ENCODE measurements around the gene LEPR.

LEPR gene

DNA sequence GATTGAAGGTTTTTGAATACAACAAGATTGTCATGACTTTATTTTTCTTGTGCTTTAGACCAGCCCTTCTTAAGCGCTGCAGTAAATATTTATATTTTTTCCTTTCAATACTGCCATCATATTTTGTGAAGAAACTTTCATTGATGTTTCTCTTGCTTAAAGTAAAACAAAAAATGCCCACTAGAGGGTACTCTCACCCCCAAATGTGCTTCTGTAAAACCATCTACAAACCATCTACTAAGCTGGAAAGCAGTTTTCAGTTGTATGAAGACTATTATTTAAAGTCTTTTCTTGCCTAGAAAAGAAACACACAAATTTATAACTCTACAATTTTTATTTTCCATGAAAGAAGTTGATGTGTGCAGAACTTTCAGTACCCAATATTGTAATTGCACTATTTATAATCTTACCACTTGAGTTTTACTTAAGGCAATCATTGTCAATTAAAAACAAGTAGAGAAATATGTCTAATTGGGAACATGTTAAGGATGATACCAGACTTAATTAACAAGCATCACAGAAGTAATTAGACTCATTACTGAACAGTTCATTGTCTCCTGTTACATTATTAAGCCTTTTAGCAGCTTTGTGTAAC, 10.7 kb downstream of the LEPR start:
- H3K4me3 ChIP-seq (ENCODE audit: low read length), result no peak overlapping the region
- no peaks in the 10 kb centered on the region for H3K4me1 ChIP-seq (ENCODE audit: low read length)
- H3K27me3 ChIP-seq (ENCODE audit: low read depth, low read length), result no peaks in the 10 kb centered on the region
- H3K9ac ChIP-seq (ENCODE audit: low read length), result no peak overlapping the region
- peak; percentile 56 for TF ChIP-seq CTCF (IDR thresholded peaks at IDR 0.05; ENCODE audit: low read depth, low read length)
- no peak for TF ChIP-seq EZH2phosphoT487 (IDR thresholded peaks at IDR 0.05; ENCODE audit: low read depth)
- H4K20me1 ChIP-seq (ENCODE audit: insufficient read depth, low read length), result no peaks in the 10 kb centered on the region
- H2AFZ ChIP-seq (ENCODE audit: low read depth, low read length), result no peak overlapping the region
- H3K4me2 ChIP-seq (ENCODE audit: low read length), result no peak overlapping the region
- H3K79me2 ChIP-seq (ENCODE audit: low read length), result no peaks in the 10 kb centered on the region
- no peaks in the 10 kb centered on the region for H3K9me3 ChIP-seq (ENCODE audit: insufficient read depth, low read length)
- no peak overlapping the region for H3K27ac ChIP-seq (ENCODE audit: low read length)
- H3K36me3 ChIP-seq (replicated peaks; ENCODE audit: low read depth, low read length), result no peaks in the 10 kb centered on the region

GRCh38 chr1:65432918-65433317, 12.4 kb downstream of the LEPR start:
- no peaks in the 10 kb centered on the region for H3K27me3 ChIP-seq (ENCODE audit: low read depth, low read length)
- H3K4me2 ChIP-seq (ENCODE audit: low read length), result no peak overlapping the region
- H2AFZ ChIP-seq (ENCODE audit: low read depth, low read length), result no peak overlapping the region
- H3K79me2 ChIP-seq (ENCODE audit: low read length), result no peaks in the 10 kb centered on the region
- no peaks in the 10 kb centered on the region for H3K9me3 ChIP-seq (ENCODE audit: insufficient read depth, low read length)
- H3K4me3 ChIP-seq (ENCODE audit: low read length), result no peak overlapping the region
- H3K9ac ChIP-seq (ENCODE audit: low read length), result no peak overlapping the region
- H3K4me1 ChIP-seq (ENCODE audit: low read length), result 0 out of 2 replicates have a peak, but pooled peaks cover 3% of the 10 kb centered on the region
- TF ChIP-seq CTCF (IDR thresholded peaks at IDR 0.05; ENCODE audit: low read depth, low read length) (no peak), EZH2phosphoT487 (IDR thresholded peaks at IDR 0.05; ENCODE audit: low read depth) (no peak)
- H3K36me3 ChIP-seq (replicated peaks; ENCODE audit: low read depth, low read length), result no peaks in the 10 kb centered on the region
- H4K20me1 ChIP-seq (ENCODE audit: insufficient read depth, low read length), result no peaks in the 10 kb centered on the region
- no peak overlapping the region for H3K27ac ChIP-seq (ENCODE audit: low read length)

GRCh38 chr1:65434255-65434654, 13.8 kb downstream of the LEPR start:
- no peaks in the 10 kb centered on the region for H3K27me3 ChIP-seq (ENCODE audit: low read depth, low read length)
- H3K79me2 ChIP-seq (ENCODE audit: low read length), result no peaks in the 10 kb centered on the region
- H3K36me3 ChIP-seq (replicated peaks; ENCODE audit: low read depth, low read length), result no peaks in the 10 kb centered on the region
- no peak overlapping the region for H3K27ac ChIP-seq (ENCODE audit: low read length)
- 0 out of 2 replicates have a peak, but pooled peaks cover 3% of the 10 kb centered on the region for H3K4me1 ChIP-seq (ENCODE audit: low read length)
- H3K4me3 ChIP-seq (ENCODE audit: low read length), result no peak overlapping the region
- no peak overlapping the region for H3K4me2 ChIP-seq (ENCODE audit: low read length)
- no peak overlapping the region for H2AFZ ChIP-seq (ENCODE audit: low read depth, low read length)
- no peaks in the 10 kb centered on the region for H3K9me3 ChIP-seq (ENCODE audit: insufficient read depth, low read length)
- TF ChIP-seq EZH2phosphoT487 (IDR thresholded peaks at IDR 0.05; ENCODE audit: low read depth) (no peak), CTCF (IDR thresholded peaks at IDR 0.05; ENCODE audit: low read depth, low read length) (no peak)
- H4K20me1 ChIP-seq (ENCODE audit: insufficient read depth, low read length), result no peaks in the 10 kb centered on the region
- H3K9ac ChIP-seq (ENCODE audit: low read length), result no peak overlapping the region

DNA sequence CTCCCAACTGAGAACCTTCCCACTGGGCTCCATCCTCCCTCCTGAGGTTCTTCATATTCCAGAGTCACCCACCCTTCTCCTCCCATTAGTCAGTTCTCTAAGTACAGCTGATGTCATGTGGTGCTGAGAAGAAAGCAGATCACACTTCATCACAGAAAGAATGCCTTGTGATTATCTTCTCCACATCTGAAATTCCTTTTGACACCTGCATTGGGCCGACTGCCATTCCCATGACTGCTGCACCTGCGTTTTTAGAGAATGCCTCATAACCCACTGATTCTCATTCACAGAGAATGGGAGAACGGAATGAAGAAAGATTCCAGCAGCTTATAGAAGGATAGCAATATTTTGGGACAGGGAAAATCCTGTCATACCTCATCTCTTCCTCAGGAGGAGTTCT, 14.3 kb downstream of the LEPR start:
- Histone ChIP-seq H3K4me1 (ENCODE audit: low read length) (0 out of 2 replicates have a peak, but pooled peaks cover 3% of the 10 kb centered on the region), H3K4me3 (ENCODE audit: low read length) (no peak overlapping the region), H3K9ac (ENCODE audit: low read length) (no peak overlapping the region), H4K20me1 (ENCODE audit: insufficient read depth, low read length) (no peaks in the 10 kb centered on the region), H3K79me2 (ENCODE audit: low read length) (no peaks in the 10 kb centered on the region), H3K27ac (ENCODE audit: low read length) (no peak overlapping the region), H3K36me3 (replicated peaks; ENCODE audit: low read depth, low read length) (no peaks in the 10 kb centered on the region), H3K9me3 (ENCODE audit: insufficient read depth, low read length) (no peaks in the 10 kb centered on the region), H2AFZ (ENCODE audit: low read depth, low read length) (no peak overlapping the region), H3K27me3 (ENCODE audit: low read depth, low read length) (no peaks in the 10 kb centered on the region), H3K4me2 (ENCODE audit: low read length) (no peak overlapping the region)
- TF ChIP-seq CTCF (IDR thresholded peaks at IDR 0.05; ENCODE audit: low read depth, low read length), result no peak
- TF ChIP-seq EZH2phosphoT487 (IDR thresholded peaks at IDR 0.05; ENCODE audit: low read depth), result no peak
